Esophagus muscularis mucosa (tissue), 4 donors: ENCODE results near the gene CXCL3. TPM values are rescaled to one million over a fixed set of nuclear protein-coding genes. Genes with fewer than 3 reads are reported as not detected.
A peak's percentile ranks its signal among the peaks of the same experiment; 100 is the strongest.

Source experiments
- DNase-seq: peaks from one replicate; pipeline ENCODE4 v3.0.0-alpha.2; 2017; ENCODE audit errors: extremely low spot score
- H3K27ac ChIP-seq, 4 donors: fragments of 200-600 bp; sonication (generic); replicated peaks in 1 of 4; 1 replicate in 3 of 4; 2 replicates in 1 of 4; pipeline ENCODE4 v1.5.1; 2016 to 2019; ENCODE audit warnings: mild to moderate bottlenecking in 1 of 4
- H3K27me3 ChIP-seq, 4 donors: fragments of 200-600 bp; sonication (generic); one replicate each; pipeline versions ENCODE4 v1.5.1 to v1.6.0; 2016 to 2019
- H3K36me3 ChIP-seq, 4 donors: fragments of 200-600 bp; sonication (generic); one replicate each; pipeline ENCODE4 v1.5.1; 2016 to 2019
- H3K4me1 ChIP-seq, 4 donors: fragments of 200-600 bp; sonication (generic); one replicate each; pipeline ENCODE4 v1.5.1; 2016 to 2019
- H3K4me3 ChIP-seq, 4 donors: fragments of 200-600 bp; sonication (generic); 1 replicate in 2 of 4; 2 replicates in 2 of 4; pipeline ENCODE4 v1.5.1; 2016 to 2019; ENCODE audit warnings: mild to moderate bottlenecking in 4 of 4, moderate library complexity in 1 of 4
- H3K9me3 ChIP-seq, 4 donors: fragments of 200-600 bp; sonication (generic); 1 replicate in 3 of 4; 2 replicates in 1 of 4; pipeline ENCODE4 v1.5.1; 2016 to 2019
- EP300 ChIP-seq: sonication (generic); formaldehyde crosslinking; IDR thresholded peaks from one replicate; pipeline ENCODE4 v1.6.1; 2017; ENCODE audit warnings: antibody characterized with exemption
- POLR2A ChIP-seq: fragments of 450-650 bp; IDR thresholded peaks from one replicate; pipeline ENCODE4 v1.6.1; 2017; ENCODE audit warnings: antibody characterized with exemption, moderate library complexity, mild to moderate bottlenecking, low read depth
- POLR2AphosphoS5 ChIP-seq, 2 donors: sonication (generic); formaldehyde crosslinking; IDR thresholded peaks; one replicate each; pipeline ENCODE4 v1.6.1; 2017; ENCODE audit warnings: antibody characterized with exemption in 2 of 2
- WGBS: methylation state at CpG from one replicate; pipeline ENCODE4 v1.1.5; 2018; 5-methylcytosine and 5-hydroxymethylcytosine counted together
- intact Hi-C: fragments of 100-400 bp; cut with DNase I; formaldehyde crosslinking; loops from one replicate; pipeline ENCODE4 v1.15.1; 2023
- total RNA-seq, 4 donors: library from RNA; depleted of rRNA; stranded (reverse); fragments of >200 nt; gene quantifications; one replicate each; pipeline versions ENCODE4 v1.1.0 to v1.2.1, GENCODE V29; 2016
- TF ChIP-seq, protein P1 (sequence below), 3 experiments: fragments of 200-600 bp in 2 of 3; fragments of 450-650 bp in 1 of 3; sonication (generic) in 2 of 3; IDR thresholded peaks; one replicate each; pipeline ENCODE4 v1.5.1; 2017 to 2019; ENCODE audit warnings: antibody characterized with exemption in 3 of 3, mild to moderate bottlenecking in 2 of 3, moderate library complexity in 1 of 3

CXCL3 gene
- total RNA-seq, 4 donors from 2014 or later, result 2.2 TPM; not detected in 3

DNA sequence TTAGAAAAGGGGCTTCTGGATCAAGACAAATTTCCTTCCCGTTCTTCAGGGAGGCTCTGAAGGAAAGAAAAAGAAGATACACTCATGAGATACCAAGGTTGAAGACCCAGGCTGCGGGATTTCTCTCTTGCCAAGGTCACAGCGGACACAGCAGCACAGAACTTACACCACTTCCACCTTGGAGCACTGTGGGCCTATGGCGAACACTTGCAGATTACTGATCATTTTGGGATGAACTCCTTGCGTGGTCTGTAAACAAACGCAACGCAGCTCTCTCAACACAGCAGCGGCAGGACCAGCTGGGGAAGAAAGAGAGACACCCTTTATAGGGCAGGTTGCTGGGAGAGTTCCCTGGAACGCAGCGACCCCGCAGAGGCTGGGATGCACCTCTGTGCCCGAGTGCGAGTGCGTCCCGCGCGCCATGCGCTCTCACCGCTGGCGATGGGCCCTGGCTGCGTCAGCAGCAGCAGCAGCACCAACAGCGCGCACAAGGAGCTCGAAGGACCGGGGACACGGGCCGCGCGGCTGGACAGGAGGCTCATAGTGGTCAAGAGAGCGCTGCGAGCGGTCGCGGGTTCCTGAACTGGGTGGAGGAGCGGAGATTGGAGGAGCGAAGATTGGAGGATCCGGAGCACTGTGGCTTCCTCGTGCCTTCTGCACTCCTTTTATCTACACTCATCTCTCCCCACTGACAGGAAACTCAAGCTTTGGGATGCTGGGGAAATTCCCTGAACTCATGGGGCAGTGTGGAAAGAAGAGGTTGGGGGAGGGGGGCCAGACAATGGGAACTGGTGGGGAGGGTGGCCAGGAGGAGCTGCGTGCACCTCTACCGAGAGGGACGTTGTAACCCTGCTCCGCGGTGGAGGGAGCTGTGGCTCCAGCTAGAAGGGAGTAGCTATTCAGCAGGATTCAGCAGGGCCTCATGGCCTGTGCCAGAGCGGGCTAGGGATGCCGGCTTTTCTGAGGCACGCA, 40.2 kb downstream of the CXCL3 start, which contains the start of gene CXCL5:
TSS of gene CXCL5 (minus strand) at position 638 of the 972 bp plus-strand sequence. CDS start at position 542, 96 bp downstream.
- no peak for DNase-seq

DNA sequence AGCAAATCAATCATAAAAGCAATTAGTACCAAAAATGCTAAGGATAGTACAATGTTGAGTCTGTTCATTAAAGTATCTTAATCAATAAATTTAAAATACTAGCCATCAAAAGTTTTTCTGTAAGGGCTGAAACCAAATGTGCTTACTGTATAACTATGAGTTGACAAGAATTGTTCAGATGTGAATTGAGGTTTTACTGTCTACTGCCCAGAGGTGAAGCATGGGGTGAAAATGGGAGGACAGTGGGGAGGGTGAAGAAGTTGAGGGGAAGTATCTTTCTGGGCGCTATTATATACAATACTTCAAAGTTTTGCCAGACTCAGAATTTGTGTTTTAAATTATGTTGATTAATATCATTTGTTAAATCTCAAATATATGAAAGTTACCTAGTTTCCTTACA, 46.4 kb downstream of the CXCL3 start:
- Histone ChIP-seq H3K36me3 (no peaks in the 10 kb centered on the region), H3K27me3 (peaks cover 0 to 8% (median 0%) of the 10 kb centered on the region in 4 donors), H3K9me3 (no peaks in the 10 kb centered on the region), H3K4me3 (no peak overlapping the region), H3K27ac (no peak overlapping the region), H3K4me1 (no peaks in the 10 kb centered on the region)
- no peak for DNase-seq
- TF ChIP-seq POLR2A (no peak), EP300 (no peak), POLR2AphosphoS5 (IDR thresholded peaks at IDR 0.05) (no peak)
- WGBS, result 0% methylated on average over 1 of the region's 1 CpG
- intact Hi-C loops, result no loop called here

More for the DNA sequence above, 40.2 kb downstream of the CXCL3 start, which contains the start of gene CXCL5:
- Histone ChIP-seq H3K36me3 (no peaks in the 10 kb centered on the region), H3K27ac (no peak within 1 kb of the TSS), H3K4me1 (peaks cover 0 to 10% (median 8%) of the 10 kb centered on the region in 4 donors), H3K27me3 (peaks cover 0 to 25% (median 0%) of the 10 kb centered on the region in 4 donors), H3K9me3 (no peaks in the 10 kb centered on the region), H3K4me3 (peak within 1 kb of the TSS; percentile 26 to 46 (median 32))
- intact Hi-C loops, result no loop called here
- TF ChIP-seq EP300, result no peak
- TF ChIP-seq POLR2A, result no peak
- TF ChIP-seq, protein P1, sequence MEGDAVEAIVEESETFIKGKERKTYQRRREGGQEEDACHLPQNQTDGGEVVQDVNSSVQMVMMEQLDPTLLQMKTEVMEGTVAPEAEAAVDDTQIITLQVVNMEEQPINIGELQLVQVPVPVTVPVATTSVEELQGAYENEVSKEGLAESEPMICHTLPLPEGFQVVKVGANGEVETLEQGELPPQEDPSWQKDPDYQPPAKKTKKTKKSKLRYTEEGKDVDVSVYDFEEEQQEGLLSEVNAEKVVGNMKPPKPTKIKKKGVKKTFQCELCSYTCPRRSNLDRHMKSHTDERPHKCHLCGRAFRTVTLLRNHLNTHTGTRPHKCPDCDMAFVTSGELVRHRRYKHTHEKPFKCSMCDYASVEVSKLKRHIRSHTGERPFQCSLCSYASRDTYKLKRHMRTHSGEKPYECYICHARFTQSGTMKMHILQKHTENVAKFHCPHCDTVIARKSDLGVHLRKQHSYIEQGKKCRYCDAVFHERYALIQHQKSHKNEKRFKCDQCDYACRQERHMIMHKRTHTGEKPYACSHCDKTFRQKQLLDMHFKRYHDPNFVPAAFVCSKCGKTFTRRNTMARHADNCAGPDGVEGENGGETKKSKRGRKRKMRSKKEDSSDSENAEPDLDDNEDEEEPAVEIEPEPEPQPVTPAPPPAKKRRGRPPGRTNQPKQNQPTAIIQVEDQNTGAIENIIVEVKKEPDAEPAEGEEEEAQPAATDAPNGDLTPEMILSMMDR (IDR thresholded peaks at IDR 0.05), result no peak
- TF ChIP-seq POLR2AphosphoS5 (IDR thresholded peaks at IDR 0.05), result no peak
- WGBS, result 14% methylated on average over 31 of the region's 46 CpGs

DNA sequence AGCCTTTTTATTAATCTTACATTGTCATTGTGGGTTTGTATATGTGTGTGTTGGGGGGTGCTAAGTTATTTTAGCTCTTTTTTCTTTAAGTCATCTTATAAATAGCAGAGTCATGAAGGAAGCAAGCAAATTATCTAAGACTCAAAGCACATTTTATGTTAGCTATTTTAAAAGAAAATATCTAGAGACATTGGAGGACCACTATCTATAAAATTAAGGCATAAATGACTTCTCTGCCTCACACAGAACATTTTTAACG, 46.8 kb downstream of the CXCL3 start:
- WGBS, result 86% methylated on average over 1 of the region's 1 CpG
- no peak overlapping the region for H3K4me3 ChIP-seq
- no peaks in the 10 kb centered on the region for H3K36me3 ChIP-seq
- no peaks in the 10 kb centered on the region for H3K4me1 ChIP-seq
- H3K9me3 ChIP-seq, result no peaks in the 10 kb centered on the region
- H3K27ac ChIP-seq, result no peak overlapping the region
- intact Hi-C loops, result no loop called here
- no peak for DNase-seq
- TF ChIP-seq POLR2A (no peak), POLR2AphosphoS5 (IDR thresholded peaks at IDR 0.05) (no peak), EP300 (no peak)
- TF ChIP-seq, protein P1 (IDR thresholded peaks at IDR 0.05), result no peak
- H3K27me3 ChIP-seq, result peaks cover 0 to 8% (median 0%) of the 10 kb centered on the region in 4 donors

DNA sequence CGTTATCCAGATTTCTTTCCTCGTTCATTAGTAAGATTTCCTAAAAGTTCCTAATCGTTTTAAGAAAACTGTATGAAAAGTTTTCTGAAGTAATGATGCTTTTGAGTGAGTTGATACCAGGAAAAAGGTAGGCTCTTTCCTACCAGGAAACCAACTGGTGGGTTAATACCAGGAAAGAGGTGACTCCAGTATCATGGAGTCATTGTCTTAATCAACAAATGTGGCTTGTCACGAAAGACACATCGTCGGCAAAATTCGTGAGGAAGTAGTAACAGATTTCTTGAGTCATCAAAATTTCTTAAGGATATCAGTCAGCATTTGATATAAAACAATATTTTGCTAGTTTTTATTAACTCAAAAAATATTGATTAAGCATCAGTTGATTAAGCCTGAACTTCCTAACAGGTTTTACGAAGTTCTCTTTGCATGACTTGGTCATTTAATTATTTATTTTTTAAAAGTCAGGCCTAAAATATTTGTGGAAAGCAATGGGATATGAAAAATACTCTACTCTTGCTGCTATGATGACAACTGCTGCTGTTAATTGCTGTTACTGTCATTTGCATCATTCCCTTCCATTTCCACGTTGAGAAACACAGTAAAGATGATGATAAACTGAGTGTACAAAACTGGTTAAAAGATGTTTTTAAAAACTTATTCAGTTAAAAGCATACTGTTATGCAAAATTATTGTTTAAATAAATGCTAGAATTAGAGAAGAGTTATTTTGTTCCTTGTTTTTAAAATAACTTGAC, 47.3 kb downstream of the CXCL3 start:
- no peaks in the 10 kb centered on the region for H3K9me3 ChIP-seq
- no peaks in the 10 kb centered on the region for H3K4me1 ChIP-seq
- H3K27ac ChIP-seq, result no peak overlapping the region
- H3K36me3 ChIP-seq, result no peaks in the 10 kb centered on the region
- no peak for DNase-seq
- WGBS, result 83% methylated on average over 9 of the region's 9 CpGs
- peaks cover 0 to 5% (median 0%) of the 10 kb centered on the region in 4 donors for H3K27me3 ChIP-seq
- intact Hi-C loops, result no loop called here
- no peak for TF ChIP-seq POLR2A
- TF ChIP-seq EP300, result no peak
- TF ChIP-seq, protein P1 (IDR thresholded peaks at IDR 0.05), result no peak
- TF ChIP-seq POLR2AphosphoS5 (IDR thresholded peaks at IDR 0.05), result no peak
- H3K4me3 ChIP-seq, result no peak overlapping the region

DNA sequence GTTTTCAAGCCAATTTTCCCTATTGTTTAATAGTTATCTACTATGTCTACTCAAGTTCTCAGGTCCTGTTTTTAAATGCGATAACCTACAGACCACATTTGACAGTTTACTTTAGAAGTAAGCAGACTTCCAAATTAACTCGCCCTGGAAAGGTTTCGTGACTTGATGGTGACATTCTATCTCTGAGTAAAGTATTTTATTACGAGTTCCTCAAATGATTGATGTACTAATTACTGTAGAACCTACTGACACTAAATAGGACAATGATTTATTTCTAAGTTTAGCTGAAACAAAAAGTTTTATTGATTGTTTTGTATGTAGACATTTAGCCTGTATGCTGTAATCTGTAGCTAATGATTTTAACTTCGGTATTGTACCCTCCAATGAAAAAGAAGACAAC, 48.6 kb downstream of the CXCL3 start:
- no peak for DNase-seq
- H3K9me3 ChIP-seq, result no peaks in the 10 kb centered on the region
- intact Hi-C loops, result no loop called here
- H3K4me1 ChIP-seq, result no peaks in the 10 kb centered on the region
- H3K36me3 ChIP-seq, result no peaks in the 10 kb centered on the region
- 60% methylated on average over 5 of the region's 5 CpGs for WGBS
- peaks cover 0 to 7% (median 0%) of the 10 kb centered on the region in 4 donors for H3K27me3 ChIP-seq
- TF ChIP-seq POLR2AphosphoS5 (IDR thresholded peaks at IDR 0.05) (no peak), POLR2A (no peak), EP300 (no peak)
- TF ChIP-seq, protein P1 (IDR thresholded peaks at IDR 0.05), result no peak
- no peak overlapping the region for H3K27ac ChIP-seq
- no peak overlapping the region for H3K4me3 ChIP-seq
